Left forelimb (tissue), 1 donor: Measurements from ENCODE around the gene SH2B3.
"Not testable (repeated sequence)": the region's sequence is repeated elsewhere in the genome, so short reads cannot be mapped to it uniquely, and the experiment has no call there.

Experiments
- DNase-seq: peaks from one replicate; pipeline ENCODE4 v3.0.0-alpha.2; 2018; ENCODE audit warnings: low spot score

The SH2B3 gene

GRCh38 chr12:111458546-111459172, 52.9 kb downstream of the SH2B3 start:
- DNase-seq, result no peak

- not testable (repeated sequence) for DNase-seq
Observed at GRCh38 chr12:111460111-111460510, 54.4 kb downstream of the SH2B3 start.

DNA sequence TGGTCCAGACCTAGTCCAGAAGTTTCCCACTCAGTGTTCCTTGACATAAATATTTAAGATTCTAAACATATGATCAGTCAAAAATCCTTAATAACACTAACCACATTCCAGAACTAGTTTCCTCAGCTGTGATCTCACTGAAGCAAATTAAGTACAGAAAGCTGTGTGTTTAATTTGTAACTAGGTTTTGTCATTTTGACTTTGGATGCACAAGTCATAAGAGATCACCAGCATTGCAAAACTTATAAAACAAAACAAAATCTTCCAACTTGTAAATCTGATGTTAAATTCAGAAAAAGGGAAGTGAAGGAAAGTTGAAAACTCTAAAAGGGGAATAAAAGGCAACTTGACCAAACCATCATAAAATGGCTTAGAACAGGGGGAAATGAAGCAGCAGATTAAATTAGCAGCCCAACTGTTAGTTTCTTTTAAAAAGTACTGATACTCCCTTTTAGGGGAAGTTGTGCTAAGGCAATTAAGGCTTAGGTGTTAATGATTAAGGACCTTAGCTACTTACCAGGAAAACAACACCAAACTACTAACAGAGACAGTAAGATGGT, 56.6 kb downstream of the SH2B3 start:
- no peak for DNase-seq

DNA sequence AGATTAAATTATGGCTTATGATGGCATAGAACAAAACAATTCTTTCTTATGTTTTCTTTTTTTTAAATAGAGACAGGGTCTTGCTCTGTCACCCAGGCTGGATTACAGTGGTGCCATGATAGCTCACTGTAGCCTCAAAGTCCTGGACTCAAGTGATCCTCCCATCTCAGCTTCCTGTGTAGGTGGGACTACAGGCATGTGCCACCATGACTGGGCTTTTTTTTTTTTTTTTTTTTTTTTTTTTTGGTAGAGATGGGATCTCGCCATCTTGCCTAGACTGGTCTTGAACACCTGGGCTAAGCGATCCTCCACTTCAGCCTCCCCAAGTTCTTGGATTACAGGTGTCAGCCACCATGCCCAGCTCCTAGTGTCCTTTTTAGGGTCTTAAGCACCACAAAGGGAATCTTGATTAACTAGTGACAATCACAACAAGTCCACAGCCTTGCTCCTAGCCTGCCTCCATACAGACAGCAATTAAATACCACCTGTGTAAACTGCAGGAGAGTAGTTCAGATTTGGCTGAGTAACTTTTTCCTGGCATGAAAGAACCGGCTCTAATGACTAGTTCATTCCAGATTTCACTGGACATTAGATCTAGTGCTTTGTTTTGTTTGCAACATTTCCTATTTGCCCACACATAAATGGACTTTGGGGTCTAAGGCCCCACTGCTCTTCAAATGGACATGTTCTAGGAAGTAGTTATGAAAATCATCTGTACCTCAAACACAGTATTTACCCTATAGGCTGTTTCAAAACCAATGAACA, 61.6 kb downstream of the SH2B3 start:
- DNase-seq, result no peak

DNA sequence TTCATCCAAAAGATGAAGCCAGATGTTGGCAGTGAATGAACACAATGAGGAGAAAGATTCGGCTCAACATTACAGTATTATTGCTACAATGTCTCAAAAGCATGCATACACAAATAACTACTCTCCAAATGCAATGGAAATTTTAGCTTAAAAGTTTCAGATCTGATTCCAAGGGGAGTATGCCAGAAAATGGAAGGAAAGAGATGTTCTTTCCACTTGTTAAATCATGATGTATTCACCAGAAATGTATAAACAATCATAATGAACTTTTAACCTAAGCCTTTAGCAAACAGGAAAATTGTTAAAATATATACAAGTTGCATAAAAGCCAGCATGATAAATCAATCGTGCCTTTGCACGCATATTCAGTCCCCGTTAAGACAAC, 62.1 kb downstream of the SH2B3 start:
- DNase-seq, result no peak

DNA sequence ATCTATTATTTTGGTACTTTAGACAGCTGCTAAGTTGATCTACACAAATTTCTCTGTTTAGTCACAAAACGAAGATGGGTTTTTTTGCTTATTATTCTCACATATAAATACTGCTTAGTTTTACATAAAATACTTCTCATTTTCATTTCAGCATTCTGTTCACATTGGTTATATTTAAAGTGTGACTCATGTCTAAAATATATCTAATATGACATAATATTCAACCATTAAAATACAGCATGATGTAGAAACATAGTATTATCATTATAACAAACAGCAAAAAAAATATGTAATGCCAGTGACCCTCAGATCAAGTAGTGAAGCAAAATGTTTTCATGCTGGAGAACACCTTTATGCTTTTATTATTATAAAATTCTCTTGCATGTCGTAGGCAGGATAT, 63.7 kb downstream of the SH2B3 start:
- no peak for DNase-seq

- no peak for DNase-seq
Observed at GRCh38 chr12:111471236-111471635, 65.5 kb downstream of the SH2B3 start.

DNA sequence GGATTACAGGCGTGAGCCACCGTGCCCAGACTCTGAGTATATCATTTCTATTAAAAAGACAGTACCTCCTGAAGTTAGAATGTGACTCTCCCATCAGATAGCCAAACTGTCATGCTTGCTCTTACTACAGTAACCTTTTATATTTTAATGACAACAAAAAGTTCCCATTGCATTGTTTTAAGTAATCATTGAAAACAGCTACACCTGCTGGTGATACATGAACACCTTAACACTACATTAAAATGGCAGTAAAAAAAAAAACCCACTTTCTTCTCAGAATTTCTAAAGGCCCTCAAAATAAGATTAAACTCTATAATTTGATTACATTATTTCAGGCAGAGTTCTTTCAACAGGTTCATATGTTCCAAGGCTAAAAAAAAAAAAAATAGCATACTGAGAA, 76.7 kb downstream of the SH2B3 start:
- no peak for DNase-seq

DNA sequence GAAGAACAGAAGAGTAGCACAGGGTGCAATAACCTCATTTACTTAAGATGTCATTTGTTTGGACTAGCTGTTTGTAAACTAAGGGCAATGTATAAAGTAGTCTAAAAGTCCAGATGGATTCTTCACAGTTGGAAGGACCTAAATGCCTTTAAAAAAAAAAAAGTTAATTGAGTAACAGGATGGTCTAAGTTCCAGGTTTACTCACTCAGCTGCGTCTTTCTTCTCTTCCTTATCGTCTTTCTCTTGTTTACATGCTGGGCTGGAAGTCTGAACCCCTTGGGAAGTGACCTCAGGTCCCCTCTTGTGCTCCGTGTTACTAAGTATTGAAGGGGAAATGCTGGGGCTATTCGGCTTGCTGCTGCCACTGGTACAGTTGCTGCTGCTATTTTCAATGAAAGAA, 82.5 kb downstream of the SH2B3 start:
- DNase-seq, result no peak

DNA sequence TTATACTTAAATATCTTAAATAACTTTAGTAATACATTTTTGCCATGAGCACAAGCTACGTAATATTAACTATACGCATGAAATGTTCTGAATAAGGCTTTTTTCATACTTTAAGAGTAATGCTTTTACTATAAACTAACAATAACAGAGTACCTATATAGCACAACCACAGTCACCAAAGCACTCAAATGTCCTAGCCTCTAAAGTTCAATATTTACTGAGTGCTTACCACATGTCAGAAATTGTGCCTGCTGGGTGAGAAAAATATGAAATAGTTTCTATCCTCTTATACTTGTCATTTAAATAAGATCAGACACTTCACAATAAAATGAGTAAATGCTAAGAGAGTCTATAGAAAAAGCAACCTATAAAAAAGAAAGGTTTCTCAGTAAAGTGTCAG, 83.1 kb downstream of the SH2B3 start:
- no peak for DNase-seq

GRCh38 chr12:111492979-111493378, 87.3 kb downstream of the SH2B3 start:
- not testable (repeated sequence) for DNase-seq

GRCh38 chr12:111494676-111495075, 89.0 kb downstream of the SH2B3 start:
- no peak for DNase-seq
